ENCODE measurements around the gene LIMD2.

GRCh38 chr17:63647065-63647725 is 52.7 kb downstream of the LIMD2 start:
- no peak for TF ChIP-seq CTCF (conservative IDR thresholded peaks at IDR 0.05; ENCODE audit: low read depth in 2 of 2)
- no peak for TF ChIP-seq CREB1 (CRISPR knock-in tag; IDR thresholded peaks at IDR 0.05; ENCODE audit: low read depth)
